ENCODE results near the gene SPRYD3.

DNA sequence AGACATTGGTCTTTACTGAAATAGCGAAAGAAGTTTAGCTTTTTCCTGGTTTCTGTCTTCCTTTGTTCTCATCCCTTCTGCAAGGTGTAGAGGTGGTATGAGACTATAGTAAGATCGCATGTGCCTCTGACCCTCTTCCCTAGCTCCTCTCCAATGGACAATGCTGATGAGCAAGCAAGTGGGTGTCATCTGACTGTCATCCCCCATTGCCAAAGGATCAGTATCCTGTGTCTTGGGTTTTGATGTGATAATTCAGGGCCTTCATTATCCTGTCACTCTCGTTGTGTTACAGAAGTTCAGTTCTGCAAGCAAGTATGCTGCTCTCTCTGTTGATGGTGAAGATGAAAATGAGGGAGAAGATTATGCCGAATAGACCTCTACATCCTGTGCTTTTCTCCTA lies 39.3 kb downstream of the SPRYD3 start:
- TF ChIP-seq, protein P1, sequence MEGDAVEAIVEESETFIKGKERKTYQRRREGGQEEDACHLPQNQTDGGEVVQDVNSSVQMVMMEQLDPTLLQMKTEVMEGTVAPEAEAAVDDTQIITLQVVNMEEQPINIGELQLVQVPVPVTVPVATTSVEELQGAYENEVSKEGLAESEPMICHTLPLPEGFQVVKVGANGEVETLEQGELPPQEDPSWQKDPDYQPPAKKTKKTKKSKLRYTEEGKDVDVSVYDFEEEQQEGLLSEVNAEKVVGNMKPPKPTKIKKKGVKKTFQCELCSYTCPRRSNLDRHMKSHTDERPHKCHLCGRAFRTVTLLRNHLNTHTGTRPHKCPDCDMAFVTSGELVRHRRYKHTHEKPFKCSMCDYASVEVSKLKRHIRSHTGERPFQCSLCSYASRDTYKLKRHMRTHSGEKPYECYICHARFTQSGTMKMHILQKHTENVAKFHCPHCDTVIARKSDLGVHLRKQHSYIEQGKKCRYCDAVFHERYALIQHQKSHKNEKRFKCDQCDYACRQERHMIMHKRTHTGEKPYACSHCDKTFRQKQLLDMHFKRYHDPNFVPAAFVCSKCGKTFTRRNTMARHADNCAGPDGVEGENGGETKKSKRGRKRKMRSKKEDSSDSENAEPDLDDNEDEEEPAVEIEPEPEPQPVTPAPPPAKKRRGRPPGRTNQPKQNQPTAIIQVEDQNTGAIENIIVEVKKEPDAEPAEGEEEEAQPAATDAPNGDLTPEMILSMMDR (IDR thresholded peaks at IDR 0.05) = no peak
- no peak for TF ChIP-seq POLR2A (IDR thresholded peaks at IDR 0.05)

Data from heart left ventricle (tissue), 13 donors.